Thyroid gland (tissue), 4 donors: ENCODE measurements around the gene KCNQ2.

Source experiments
- CTCF ChIP-seq, 6 experiments: fragments of 200-600 bp in 3 of 6; fragments of 450-650 bp in 3 of 6; sonication (generic) in 3 of 6; IDR thresholded peaks; one replicate each; pipeline ENCODE4 v1.5.1; 2016 to 2019; ENCODE audit warnings: antibody characterized with exemption in 6 of 6, mild to moderate bottlenecking in 2 of 6, inconsistent platforms in 1 of 6, moderate library complexity in 1 of 6
- POLR2A ChIP-seq, 2 donors: fragments of 450-650 bp; IDR thresholded peaks; one replicate each; pipeline ENCODE4 v1.6.1; 2017; ENCODE audit warnings: antibody characterized with exemption in 2 of 2, mild to moderate bottlenecking in 2 of 2, moderate library complexity in 1 of 2

GRCh38 chr20:63459070-63459380 is 13.4 kb downstream of the KCNQ2 start:
- TF ChIP-seq CTCF (IDR thresholded peaks at IDR 0.05) (no peak), POLR2A (IDR thresholded peaks at IDR 0.05) (no peak)
